ENCODE measurements around the gene RSU1. TPM values are rescaled to one million over a fixed set of nuclear protein-coding genes. Genes with fewer than 3 reads are reported as not detected.

RSU1 gene
- polyA plus RNA-seq, 1 donor (not counting 4 experiments of a cell fraction or from before 2014, with no cell fraction given): 125 TPM

DNA sequence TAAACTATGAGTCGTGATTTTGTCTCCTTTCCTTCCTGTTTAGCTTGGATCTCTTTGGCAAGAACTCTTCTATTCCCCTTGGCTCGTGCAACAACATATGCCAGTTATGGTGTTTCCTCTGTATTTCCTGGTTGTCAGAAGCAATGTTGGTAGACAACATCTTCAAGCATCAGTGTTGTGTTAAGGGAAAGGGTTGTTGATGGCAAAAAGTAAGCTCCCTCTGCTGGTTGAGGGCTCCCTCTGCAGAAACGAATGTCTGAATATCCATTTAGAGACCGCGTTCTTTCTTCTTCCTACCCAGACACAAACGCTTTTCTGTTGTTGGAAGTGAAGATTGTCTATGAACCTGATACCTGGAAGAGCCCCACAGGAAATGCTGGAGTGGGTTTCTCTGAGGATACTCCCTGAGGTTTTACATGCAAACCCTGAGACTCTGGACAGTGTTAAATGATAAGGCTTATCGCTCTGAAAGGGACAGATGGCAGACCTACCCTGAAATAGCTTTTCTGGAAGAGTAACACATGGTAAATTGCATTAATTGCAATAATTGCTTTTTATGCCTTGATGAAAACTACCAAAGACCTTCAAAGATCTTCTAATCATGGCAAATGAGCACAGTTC, 272.0 kb downstream of the RSU1 start:
- dilution Hi-C loops (cut with MboI; ENCODE audit: extremely low pct_ligation_motif_present, low sequenced_read_pairs): no loop called here
- Histone ChIP-seq H3K9me3 (ENCODE audit: control insufficient read depth, low read depth, low read length) (no peaks in the 10 kb centered on the region), H3K4me2 (ENCODE audit: control insufficient read depth, extremely low read depth, insufficient read depth, low read depth, low read length) (no peak overlapping the region), H3K9ac (ENCODE audit: control insufficient read depth, extremely low read depth, insufficient read depth, low read length) (no peak overlapping the region), H3K4me3 (ENCODE audit: control insufficient read depth in 2 of 3, extremely low read depth in 1 of 3, insufficient read depth in 2 of 3, low read depth in 1 of 3, low read length in 3 of 3) (no peak overlapping the region), H2AFZ (ENCODE audit: control insufficient read depth, low read length) (no peak overlapping the region), H3K27ac (ENCODE audit: control insufficient read depth, insufficient read depth, low read length) (no peak overlapping the region), H4K20me1 (ENCODE audit: control insufficient read depth, extremely low read depth, insufficient read depth, low read length) (no peaks in the 10 kb centered on the region), H3K79me2 (ENCODE audit: control insufficient read depth, insufficient read depth, low read length) (no peaks in the 10 kb centered on the region), H3K9me1 (ENCODE audit: control insufficient read depth, extremely low read depth, insufficient read depth, low read length) (no peaks in the 10 kb centered on the region), H3K4me1 (ENCODE audit: control insufficient read depth, extremely low read depth, insufficient read depth, low read length) (no peaks in the 10 kb centered on the region), H3K36me3 (ENCODE audit: control insufficient read depth in 2 of 2, extremely low read depth in 1 of 2, insufficient read depth in 2 of 2, low read length in 2 of 2) (no peaks in the 10 kb centered on the region), H3K27me3 (ENCODE audit: control insufficient read depth, extremely low read depth, insufficient read depth, low read length) (no peaks in the 10 kb centered on the region)
- TF ChIP-seq, protein P1, sequence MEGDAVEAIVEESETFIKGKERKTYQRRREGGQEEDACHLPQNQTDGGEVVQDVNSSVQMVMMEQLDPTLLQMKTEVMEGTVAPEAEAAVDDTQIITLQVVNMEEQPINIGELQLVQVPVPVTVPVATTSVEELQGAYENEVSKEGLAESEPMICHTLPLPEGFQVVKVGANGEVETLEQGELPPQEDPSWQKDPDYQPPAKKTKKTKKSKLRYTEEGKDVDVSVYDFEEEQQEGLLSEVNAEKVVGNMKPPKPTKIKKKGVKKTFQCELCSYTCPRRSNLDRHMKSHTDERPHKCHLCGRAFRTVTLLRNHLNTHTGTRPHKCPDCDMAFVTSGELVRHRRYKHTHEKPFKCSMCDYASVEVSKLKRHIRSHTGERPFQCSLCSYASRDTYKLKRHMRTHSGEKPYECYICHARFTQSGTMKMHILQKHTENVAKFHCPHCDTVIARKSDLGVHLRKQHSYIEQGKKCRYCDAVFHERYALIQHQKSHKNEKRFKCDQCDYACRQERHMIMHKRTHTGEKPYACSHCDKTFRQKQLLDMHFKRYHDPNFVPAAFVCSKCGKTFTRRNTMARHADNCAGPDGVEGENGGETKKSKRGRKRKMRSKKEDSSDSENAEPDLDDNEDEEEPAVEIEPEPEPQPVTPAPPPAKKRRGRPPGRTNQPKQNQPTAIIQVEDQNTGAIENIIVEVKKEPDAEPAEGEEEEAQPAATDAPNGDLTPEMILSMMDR (optimal IDR thresholded peaks at IDR 0.05 in 1 of 3, IDR thresholded peaks at IDR 0.05 in 1 of 3, conservative IDR thresholded peaks at IDR 0.05 in 1 of 3; ENCODE audit: extremely low read depth in 1 of 3, insufficient read depth in 2 of 3, low read length in 3 of 3): peak; percentile 62 to 79 (median 72)
- TF ChIP-seq EZH2 (IDR thresholded peaks at IDR 0.05; ENCODE audit: low read length): no peak
- FAIRE-seq (no peak), DNase-seq (ENCODE audit: low read depth, low spot score) (no peak)

DNA sequence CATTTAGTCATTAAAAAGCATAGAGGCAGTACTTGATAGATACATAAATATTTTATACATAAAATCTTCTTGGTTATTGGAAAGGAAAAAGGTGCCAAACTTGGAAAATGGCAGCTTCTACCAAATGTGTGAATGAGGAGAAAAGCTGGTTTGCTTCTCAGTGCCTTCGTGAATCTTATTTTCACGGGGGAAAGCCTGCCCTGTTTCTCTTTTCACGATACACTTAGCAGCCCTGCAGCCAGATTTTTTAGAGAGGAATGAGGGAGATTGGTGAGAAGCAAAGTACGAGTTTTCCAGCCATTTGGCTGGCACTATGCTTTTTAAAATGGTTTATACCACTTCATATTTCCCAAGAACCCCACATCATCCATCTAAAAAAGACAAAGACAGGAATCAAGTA, 272.6 kb downstream of the RSU1 start:
- no peaks in the 10 kb centered on the region for H3K9me3 ChIP-seq (ENCODE audit: control insufficient read depth, low read depth, low read length)
- no peaks in the 10 kb centered on the region for H3K9me1 ChIP-seq (ENCODE audit: control insufficient read depth, extremely low read depth, insufficient read depth, low read length)
- no peak overlapping the region for H3K4me2 ChIP-seq (ENCODE audit: control insufficient read depth, extremely low read depth, insufficient read depth, low read depth, low read length)
- no peaks in the 10 kb centered on the region for H3K79me2 ChIP-seq (ENCODE audit: control insufficient read depth, insufficient read depth, low read length)
- H3K27ac ChIP-seq (ENCODE audit: control insufficient read depth, insufficient read depth, low read length): no peak overlapping the region
- no peaks in the 10 kb centered on the region for H3K4me1 ChIP-seq (ENCODE audit: control insufficient read depth, extremely low read depth, insufficient read depth, low read length)
- FAIRE-seq (no peak), DNase-seq (ENCODE audit: low read depth, low spot score) (no peak)
- H3K4me3 ChIP-seq (ENCODE audit: control insufficient read depth in 2 of 3, extremely low read depth in 1 of 3, insufficient read depth in 2 of 3, low read depth in 1 of 3, low read length in 3 of 3): no peak overlapping the region
- no peaks in the 10 kb centered on the region for H3K36me3 ChIP-seq (ENCODE audit: control insufficient read depth in 2 of 2, extremely low read depth in 1 of 2, insufficient read depth in 2 of 2, low read length in 2 of 2)
- no peak overlapping the region for H2AFZ ChIP-seq (ENCODE audit: control insufficient read depth, low read length)
- no peak overlapping the region for H3K9ac ChIP-seq (ENCODE audit: control insufficient read depth, extremely low read depth, insufficient read depth, low read length)
- TF ChIP-seq, protein P1 (optimal IDR thresholded peaks at IDR 0.05 in 1 of 3, IDR thresholded peaks at IDR 0.05 in 1 of 3, conservative IDR thresholded peaks at IDR 0.05 in 1 of 3; ENCODE audit: extremely low read depth in 1 of 3, insufficient read depth in 2 of 3, low read length in 3 of 3): no peak
- no peak for TF ChIP-seq EZH2 (IDR thresholded peaks at IDR 0.05; ENCODE audit: low read length)
- dilution Hi-C loops (cut with MboI; ENCODE audit: extremely low pct_ligation_motif_present, low sequenced_read_pairs): no loop called here
- H4K20me1 ChIP-seq (ENCODE audit: control insufficient read depth, extremely low read depth, insufficient read depth, low read length): no peaks in the 10 kb centered on the region
- H3K27me3 ChIP-seq (ENCODE audit: control insufficient read depth, extremely low read depth, insufficient read depth, low read length): no peaks in the 10 kb centered on the region
